Epithelial cell of prostate (primary cell): ENCODE data around the gene RHOBTB3.
A peak's percentile ranks its signal among the peaks of the same experiment; 100 is the strongest.

ENCODE experiments used
- DNase-seq: peaks from one replicate; pipeline ENCODE4 v3.0.0-alpha.2; 2011; ENCODE audit warnings: low read depth, low spot score
- H3K27ac ChIP-seq: fragments of 450-650 bp; 2 replicates; pipeline ENCODE4 v1.5.1; 2017; ENCODE audit warnings: mild to moderate bottlenecking

The RHOBTB3 gene

DNA sequence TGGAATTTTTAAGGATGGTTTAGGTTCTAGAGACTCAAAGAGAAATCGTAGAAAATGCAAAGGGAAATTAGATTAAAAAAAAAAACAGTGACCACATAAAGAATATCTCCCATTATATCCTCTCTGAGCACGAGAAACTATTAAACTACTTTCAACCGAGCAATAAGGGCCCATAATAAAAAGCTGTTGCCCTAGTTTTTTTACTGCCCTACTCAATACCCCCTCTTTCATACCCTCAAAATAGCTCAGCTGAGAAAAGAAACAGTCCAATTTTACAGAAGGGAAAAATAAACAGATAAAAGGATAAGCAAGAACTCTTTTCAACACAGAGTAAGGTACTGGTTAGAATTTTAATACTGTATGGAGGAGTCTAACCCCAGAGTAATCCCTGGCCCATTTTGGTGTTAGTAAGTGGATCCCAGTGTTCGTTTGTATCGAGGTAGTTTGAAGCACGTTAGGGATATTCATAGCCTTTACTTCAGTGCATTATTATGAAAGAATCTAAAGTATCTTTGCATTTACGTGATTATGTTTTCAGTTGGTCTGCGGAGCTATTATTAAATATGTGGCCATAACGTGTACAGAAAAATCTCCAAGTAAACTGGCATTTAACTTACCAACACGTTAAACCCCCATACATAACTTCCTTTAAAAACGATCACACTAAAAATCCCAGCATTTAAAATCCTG lies 980 bp upstream of the RHOBTB3 start:
- H3K27ac ChIP-seq = peak overlapping the region; percentile 40
- DNase-seq = no peak

DNA sequence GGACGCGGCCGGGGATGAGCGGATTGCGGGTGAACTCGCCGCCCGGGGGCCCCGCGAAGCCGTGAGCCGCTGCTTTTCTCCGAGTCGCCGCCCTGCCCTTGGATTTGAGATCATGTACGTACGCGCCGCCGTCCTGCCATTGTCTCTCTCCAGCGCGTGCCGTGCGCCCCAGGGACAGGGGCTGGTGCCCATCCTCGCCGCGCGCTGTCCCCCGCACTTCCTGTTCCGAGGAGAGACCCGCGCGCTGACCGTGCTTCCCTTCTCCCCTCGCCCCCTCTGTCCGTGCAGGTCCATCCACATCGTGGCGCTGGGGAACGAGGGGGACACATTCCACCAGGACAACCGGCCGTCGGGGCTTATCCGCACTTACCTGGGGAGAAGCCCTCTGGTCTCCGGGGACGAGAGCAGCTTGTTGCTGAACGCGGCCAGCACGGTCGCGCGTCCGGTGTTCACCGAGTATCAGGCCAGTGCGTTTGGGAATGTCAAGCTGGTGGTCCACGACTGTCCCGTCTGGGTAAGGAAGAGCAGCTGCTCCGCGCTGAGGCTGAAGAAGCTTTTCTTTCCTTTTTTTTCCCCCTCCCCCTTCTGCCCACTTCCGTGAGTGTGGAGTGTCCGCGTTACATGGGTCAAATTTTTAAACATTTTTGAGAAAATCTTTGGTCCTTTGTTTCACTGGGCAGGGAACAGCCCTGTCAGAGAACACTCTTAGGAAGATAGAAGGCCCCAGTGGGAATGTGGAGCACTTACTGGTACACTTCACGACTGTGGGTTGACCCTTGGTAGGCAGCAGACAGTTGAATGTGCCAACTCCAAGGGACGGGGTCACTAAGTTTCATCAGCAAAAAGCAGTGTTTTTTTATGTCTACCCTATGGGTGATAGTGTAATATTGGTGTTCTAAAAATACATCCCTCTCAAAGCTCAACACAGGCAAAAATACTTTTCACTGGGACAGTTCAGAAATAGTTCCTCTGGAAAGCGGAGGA lies 727 bp downstream of the RHOBTB3 start:
- no peak for DNase-seq
- no peak overlapping the region for H3K27ac ChIP-seq

DNA sequence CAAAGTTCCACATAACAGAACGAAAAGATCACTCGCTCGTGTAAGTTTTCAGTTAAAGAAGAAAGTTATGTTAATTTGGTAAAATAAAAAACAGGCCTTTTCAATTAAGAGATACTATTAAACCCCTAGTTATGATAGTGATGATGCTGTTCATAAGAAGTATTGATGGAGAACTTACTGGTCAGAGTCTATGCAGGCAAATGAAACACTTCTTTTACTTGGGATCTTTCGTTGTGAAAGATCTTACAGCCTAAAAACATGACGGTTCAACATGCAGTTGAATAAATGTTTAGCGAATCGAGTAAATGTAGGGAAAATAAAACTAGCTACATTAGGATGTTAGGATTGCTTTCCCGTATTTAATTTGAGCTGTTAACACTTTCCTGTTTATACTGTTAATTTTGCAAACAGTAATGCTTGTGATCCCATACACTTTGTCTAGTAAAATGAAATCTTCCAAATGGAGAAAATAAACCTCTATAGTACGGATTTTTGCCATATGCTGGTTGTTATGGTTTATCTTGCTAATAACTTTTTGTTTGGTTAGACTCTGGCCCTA lies 2.0 kb downstream of the RHOBTB3 start:
- no peak overlapping the region for H3K27ac ChIP-seq
- no peak for DNase-seq

- DNase-seq = no peak
- no peak overlapping the region for H3K27ac ChIP-seq
These were observed 3.1 kb downstream of the RHOBTB3 start for GRCh38 chr5:95734187-95734586.

DNA sequence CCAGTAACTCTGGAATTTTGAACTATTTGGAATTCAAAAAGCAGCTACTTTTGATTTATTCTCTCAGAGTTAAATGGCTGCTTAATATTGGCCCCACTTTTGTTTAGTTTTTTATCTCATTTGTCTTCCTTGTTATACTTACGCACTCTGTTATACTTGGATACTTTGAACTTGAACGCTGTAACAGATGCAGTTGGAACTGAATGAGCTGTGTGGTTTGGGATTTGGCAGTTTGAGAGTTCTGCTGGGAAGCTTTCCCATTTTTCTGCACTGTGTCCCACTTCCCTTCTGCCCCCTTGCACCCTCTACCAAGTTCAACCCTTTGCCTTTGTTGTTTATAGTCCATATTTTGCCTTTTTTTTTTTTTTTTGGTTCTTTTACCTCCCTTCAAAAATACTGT lies 3.8 kb downstream of the RHOBTB3 start:
- H3K27ac ChIP-seq = no peak overlapping the region
- DNase-seq = no peak

GRCh38 chr5:95735406-95735805 lies 4.3 kb downstream of the RHOBTB3 start:
- no peak overlapping the region for H3K27ac ChIP-seq
- DNase-seq = no peak

DNA sequence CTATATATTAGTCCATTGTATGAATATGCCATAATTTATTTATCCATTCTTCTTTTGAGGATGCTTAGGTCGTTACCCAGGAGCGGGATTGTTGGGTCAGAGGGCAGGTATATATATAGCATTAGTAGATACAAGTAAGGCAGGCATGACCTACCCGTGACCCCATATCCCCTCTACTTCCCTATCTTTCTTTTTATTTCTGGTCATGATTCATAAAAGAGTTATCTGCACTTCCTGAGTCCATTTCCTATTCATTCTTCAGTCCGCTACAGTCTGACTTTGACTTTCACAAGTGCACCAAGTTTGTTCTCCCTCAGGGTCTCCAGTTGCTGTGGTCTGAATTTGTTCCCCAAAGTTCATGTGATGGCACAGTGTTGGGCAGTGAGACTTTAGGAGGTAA lies 6.9 kb downstream of the RHOBTB3 start:
- no peak for DNase-seq

DNA sequence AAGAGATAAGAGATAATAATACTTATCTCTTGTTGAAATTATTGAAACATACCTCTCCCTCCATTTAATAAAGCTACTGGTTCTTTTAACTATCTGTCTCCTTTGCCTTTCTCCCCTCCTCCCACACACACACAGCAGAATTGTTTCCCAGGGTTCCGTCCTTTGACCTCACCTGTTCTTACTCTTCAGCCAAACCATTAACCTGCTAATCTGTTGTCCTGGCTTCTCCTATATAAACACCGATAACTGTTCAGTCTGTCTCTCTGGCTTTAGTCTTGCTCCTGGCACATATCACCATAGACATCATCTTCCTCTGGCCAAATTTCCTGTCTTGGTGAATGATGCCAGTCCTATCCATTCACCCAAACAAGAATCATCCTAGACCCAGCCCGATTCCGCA lies 7.7 kb downstream of the RHOBTB3 start:
- H3K27ac ChIP-seq = no peak overlapping the region
- no peak for DNase-seq

More for the DNA sequence above, 6.9 kb downstream of the RHOBTB3 start:
- H3K27ac ChIP-seq = no peak overlapping the region

GRCh38 chr5:95739857-95740256 lies 8.7 kb downstream of the RHOBTB3 start:
- no peak overlapping the region for H3K27ac ChIP-seq
- no peak for DNase-seq

GRCh38 chr5:95741458-95741857 lies 10.3 kb downstream of the RHOBTB3 start:
- DNase-seq = no peak
- H3K27ac ChIP-seq = no peak overlapping the region

DNA sequence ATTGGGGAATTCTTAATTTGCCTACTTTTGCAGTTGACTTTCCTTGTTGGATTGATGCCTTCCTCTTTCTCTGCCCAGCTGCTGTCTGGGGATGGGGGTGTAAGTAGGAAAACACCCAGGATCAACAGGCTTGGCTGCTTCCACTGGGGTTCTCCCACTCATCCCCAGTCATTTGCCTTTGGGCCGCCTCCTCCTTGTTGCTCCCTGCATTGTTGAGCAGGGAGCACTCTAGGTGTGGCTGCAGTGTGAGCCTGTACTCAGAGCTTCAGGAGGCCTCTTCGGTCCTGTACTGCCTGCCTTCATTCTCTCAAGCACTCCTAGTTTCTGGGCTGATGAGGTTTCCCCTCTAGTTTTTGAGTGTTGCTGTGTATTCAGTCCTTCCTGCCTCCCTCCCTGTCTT lies 12.1 kb downstream of the RHOBTB3 start:
- no peak overlapping the region for H3K27ac ChIP-seq
- DNase-seq = no peak

DNA sequence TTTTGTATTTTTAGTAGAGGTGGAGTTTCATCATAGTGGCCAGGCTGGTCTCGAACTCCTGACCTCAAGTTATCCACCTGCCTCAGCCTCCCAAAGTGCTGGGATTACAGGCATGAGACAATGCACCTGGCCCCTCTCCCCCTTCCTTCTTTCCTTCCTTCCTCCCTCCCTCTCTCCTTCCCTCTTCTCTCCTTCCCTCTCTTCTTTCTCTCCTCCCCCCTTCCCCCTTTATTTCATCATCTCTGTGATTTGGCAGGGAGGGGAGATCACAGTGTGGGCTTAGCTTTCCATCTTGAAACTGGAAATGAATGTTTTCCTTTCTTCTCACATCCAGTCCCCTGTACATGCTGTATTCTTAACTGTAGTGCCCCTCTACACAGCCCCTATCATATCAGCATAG lies 12.7 kb downstream of the RHOBTB3 start:
- no peak for DNase-seq
- no peak overlapping the region for H3K27ac ChIP-seq

DNA sequence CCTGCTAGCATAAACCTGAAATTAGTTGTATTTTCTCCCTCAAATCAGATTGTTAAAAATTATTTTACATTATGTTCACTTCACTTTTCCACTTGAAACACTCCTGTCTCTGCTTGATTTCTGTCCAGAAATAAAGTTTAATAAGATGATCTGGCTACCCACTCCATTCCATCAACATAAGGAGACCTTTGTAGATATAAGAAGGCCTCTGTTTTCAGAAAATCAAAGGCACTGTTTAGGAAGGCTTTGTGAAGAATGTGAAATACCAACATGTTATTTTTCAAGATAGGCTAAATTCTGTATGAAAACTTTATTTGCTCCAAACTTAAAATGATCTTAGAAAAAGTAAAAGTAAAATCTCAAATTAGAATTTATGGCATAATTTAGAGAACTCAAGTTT lies 15.1 kb downstream of the RHOBTB3 start:
- H3K27ac ChIP-seq = no peak overlapping the region
- no peak for DNase-seq

DNA sequence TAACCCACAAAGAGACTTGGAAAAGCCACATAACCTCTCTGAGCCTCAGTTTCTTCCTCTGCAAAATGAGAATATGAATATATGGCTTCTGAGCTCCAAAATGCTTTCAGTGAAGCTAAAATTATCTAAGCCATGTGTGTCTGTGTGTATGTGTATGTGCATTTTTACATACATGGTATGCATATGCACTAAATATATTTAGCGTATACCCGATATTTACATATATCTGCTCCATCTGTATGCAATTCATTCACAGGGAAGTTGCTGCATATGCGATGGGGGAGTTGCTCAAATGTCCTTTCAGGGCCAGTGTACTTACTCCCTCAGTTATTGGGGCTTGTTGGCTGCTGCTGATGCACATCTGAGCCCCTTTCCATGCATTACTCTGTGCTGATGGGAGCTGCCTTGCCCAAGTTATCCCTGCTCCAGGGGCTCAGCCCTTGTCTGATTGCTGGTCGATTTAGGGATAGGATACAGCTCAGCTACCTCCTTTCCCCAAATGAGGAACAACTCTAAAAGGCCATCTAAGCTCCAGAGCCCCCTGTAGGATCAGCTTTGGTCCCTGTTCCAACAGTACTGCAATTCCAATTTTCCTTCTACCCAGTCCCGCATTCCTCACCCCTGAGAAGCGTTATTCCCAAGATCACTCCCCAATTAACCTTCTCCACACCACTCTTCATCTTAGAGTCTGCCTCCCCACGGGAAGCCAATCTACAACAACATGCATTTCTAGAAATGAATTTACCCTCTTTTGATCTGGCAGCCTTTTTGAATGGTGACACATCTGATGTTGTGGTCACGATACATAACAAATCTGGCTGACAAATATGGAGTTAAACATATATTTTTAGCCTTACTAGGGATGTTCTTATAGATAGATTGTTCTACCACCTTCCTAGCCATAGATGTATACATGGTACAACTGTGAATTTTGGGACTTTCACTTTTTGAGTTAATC lies 15.9 kb downstream of the RHOBTB3 start:
- no peak overlapping the region for H3K27ac ChIP-seq
- no peak for DNase-seq

GRCh38 chr5:95748133-95748532 lies 17.0 kb downstream of the RHOBTB3 start:
- DNase-seq = no peak
- no peak overlapping the region for H3K27ac ChIP-seq

GRCh38 chr5:95754545-95754944 lies 23.4 kb downstream of the RHOBTB3 start:
- H3K27ac ChIP-seq = no peak overlapping the region
- no peak for DNase-seq

DNA sequence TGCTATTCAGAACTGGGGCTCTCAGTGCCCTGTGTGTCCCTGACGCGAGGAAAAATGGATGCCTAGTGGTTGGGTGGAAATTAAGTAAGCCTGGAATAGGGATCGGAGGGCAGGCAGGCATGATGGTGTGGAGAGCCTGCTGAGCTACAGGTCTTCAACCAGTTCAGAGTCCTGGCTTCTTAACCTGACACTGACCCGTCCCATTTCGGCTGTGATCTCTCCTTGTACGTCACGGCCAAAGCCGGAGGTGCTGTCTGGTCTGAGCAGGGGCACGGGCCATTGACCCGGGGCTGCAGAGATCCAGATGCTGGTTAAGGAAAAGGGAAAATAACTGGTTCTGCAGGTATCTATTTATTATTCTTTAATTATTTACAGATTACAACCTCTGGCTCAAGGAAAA lies 27.9 kb downstream of the RHOBTB3 start:
- no peak for DNase-seq
- H3K27ac ChIP-seq = no peak overlapping the region

DNA sequence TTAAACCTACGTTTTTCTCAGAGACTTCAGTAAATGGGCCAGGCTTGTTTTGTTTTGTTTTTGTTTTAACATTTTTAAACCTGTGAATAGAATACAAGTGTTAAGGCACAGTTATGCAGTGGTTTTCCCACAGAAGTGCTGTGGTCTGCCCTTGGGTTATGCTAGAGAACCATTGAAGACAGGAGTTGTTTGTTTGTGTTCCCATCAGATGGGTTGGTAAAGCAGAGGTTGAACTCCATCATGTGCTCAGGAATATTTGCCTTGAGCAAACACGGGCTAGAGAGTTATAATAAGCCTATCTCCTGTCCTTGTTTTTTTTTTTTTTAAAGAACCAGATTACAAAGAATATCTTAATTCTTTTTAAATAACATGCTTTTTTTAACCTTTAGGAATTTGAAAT lies 28.5 kb downstream of the RHOBTB3 start:
- no peak for DNase-seq
- H3K27ac ChIP-seq = peak overlapping the region; percentile 75

- DNase-seq = no peak
- peak overlapping the region; percentile 75 for H3K27ac ChIP-seq
These were observed 29.4 kb downstream of the RHOBTB3 start for GRCh38 chr5:95760273-95761191.
